Measurements from ENCODE around the gene KCNK1.
"Not testable (repeated sequence)": the region's sequence is repeated elsewhere in the genome, so short reads cannot be mapped to it uniquely, and the experiment has no call there.

Gene KCNK1

DNA sequence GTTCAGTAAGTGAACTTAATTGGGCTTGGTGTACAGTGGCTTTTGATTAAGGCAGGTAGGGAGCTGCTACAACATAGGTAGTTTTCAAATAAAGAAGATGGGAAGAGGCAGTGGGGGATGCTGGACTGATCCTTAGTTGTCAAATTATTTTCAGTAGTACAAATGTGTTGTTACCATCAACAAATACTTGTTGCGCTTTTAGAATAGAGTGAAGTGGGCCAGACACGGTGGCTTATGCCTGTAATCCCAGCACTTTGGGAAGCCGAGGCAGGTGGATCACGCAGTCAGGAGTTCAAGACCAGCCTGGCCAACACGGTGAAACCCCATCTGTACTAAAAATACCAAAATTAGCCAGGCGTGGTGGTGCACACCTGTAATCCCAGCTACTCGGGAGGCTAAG is 5.5 kb downstream of the KCNK1 start:
- WGBS, 2 experiments, result 93 to 94% methylated on average over 7 of the region's 7 CpGs

DNA sequence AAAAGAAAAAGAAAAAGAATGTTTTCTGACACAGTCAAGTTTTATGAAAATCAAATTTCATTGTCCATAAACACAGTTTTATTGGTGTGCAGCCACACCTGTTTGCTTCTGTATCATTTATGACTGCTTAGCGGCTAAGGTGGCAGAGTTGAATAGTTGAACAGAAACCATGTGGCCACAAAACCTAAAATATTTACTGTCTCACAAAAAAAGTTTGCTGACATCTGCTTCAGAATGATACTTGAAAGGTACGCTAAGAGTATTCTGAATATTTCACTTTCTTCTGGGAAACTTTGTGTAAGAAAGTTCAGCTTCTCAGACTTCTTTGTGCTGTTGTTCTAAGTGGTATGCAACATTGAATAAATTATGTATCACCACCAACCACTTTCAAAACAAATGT is 6.2 kb downstream of the KCNK1 start:
- Histone ChIP-seq H3K4me1 (ENCODE audit: control insufficient read depth, insufficient read depth, low read length) (peaks cover 3% of the 10 kb centered on the region), H3K27ac (ENCODE audit: insufficient read depth, low read depth, low read length, poor library complexity, severe bottlenecking) (no peak overlapping the region), H3K27me3 (ENCODE audit: control insufficient read depth, insufficient read depth, low read length, poor library complexity, severe bottlenecking) (peaks cover 20% of the 10 kb centered on the region), H3K9me3 (ENCODE audit: control insufficient read depth, low read length) (no peaks in the 10 kb centered on the region), H3K4me3 (ENCODE audit: insufficient read depth, low read depth, low read length) (no peak overlapping the region), H3K36me3 (ENCODE audit: control insufficient read depth, insufficient read depth, low read length) (no peaks in the 10 kb centered on the region)
- 80 to 98% methylated on average over 2 of the region's 2 CpGs for WGBS, 2 experiments

More for the DNA sequence above, 5.5 kb downstream of the KCNK1 start:
- H3K27ac ChIP-seq (ENCODE audit: insufficient read depth, low read depth, low read length, poor library complexity, severe bottlenecking); H3K4me1 ChIP-seq (ENCODE audit: control insufficient read depth, insufficient read depth, low read length); H3K9me3 ChIP-seq (ENCODE audit: control insufficient read depth, low read length); H3K36me3 ChIP-seq (ENCODE audit: control insufficient read depth, insufficient read depth, low read length); H3K4me3 ChIP-seq (ENCODE audit: insufficient read depth, low read depth, low read length): not testable (repeated sequence)
- peaks cover 26% of the 10 kb centered on the region for H3K27me3 ChIP-seq (ENCODE audit: control insufficient read depth, insufficient read depth, low read length, poor library complexity, severe bottlenecking)

DNA sequence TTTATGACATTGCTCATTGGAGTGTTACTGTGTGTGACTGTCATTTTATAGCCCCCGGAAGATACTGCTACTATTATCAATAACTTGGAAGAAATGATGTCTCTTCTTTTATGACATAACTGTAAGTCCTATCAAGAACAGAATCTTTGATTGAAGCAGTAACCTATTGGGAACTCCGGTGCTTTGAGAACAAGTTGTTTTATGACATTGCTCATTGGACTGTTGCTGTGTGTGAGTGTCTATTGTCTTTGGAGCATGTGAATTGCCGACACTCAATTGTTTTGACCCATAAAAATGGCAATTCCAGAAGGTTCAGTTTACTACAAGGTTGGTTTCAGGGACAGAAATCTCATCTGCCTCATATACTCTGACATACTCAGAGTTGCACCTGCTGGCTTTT is 8.0 kb downstream of the KCNK1 start:
- Histone ChIP-seq H3K27ac (ENCODE audit: insufficient read depth, low read depth, low read length, poor library complexity, severe bottlenecking) (no peak overlapping the region), H3K4me1 (ENCODE audit: control insufficient read depth, insufficient read depth, low read length) (no peaks in the 10 kb centered on the region), H3K4me3 (ENCODE audit: insufficient read depth, low read depth, low read length) (no peak overlapping the region), H3K36me3 (ENCODE audit: control insufficient read depth, insufficient read depth, low read length) (no peaks in the 10 kb centered on the region), H3K27me3 (ENCODE audit: control insufficient read depth, insufficient read depth, low read length, poor library complexity, severe bottlenecking) (peaks cover 1% of the 10 kb centered on the region), H3K9me3 (ENCODE audit: control insufficient read depth, low read length) (no peaks in the 10 kb centered on the region)
- 94 to 98% methylated on average over 2 to 3 of the region's 3 CpGs for WGBS, 2 experiments

DNA sequence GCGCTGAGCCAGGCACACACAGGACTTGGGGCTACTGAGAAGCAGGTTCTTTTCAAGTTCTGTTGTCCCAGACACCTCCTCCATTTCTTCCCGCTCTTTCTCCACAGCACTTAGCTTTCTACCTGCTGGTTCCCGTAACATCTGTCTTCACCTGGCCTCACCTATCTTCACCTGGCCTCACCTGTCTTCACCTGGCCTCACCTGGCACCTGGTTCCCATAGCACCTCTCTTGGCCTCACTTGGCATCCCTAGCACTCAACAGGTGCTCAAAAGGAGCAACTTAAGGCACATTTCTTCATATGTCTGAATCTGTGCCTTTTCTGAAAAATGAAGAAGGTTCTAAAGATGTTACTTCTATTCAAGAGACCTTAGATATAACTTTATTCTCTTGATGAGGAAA is 10.4 kb downstream of the KCNK1 start:
- no peak overlapping the region for H3K4me3 ChIP-seq (ENCODE audit: insufficient read depth, low read depth, low read length)
- WGBS, 2 experiments, result 90 to 97% methylated on average over 3 of the region's 3 CpGs
- no peaks in the 10 kb centered on the region for H3K9me3 ChIP-seq (ENCODE audit: control insufficient read depth, low read length)
- no peaks in the 10 kb centered on the region for H3K36me3 ChIP-seq (ENCODE audit: control insufficient read depth, insufficient read depth, low read length)
- H3K27me3 ChIP-seq (ENCODE audit: control insufficient read depth, insufficient read depth, low read length, poor library complexity, severe bottlenecking), result no peaks in the 10 kb centered on the region
- no peaks in the 10 kb centered on the region for H3K4me1 ChIP-seq (ENCODE audit: control insufficient read depth, insufficient read depth, low read length)
- H3K27ac ChIP-seq (ENCODE audit: insufficient read depth, low read depth, low read length, poor library complexity, severe bottlenecking), result no peak overlapping the region

DNA sequence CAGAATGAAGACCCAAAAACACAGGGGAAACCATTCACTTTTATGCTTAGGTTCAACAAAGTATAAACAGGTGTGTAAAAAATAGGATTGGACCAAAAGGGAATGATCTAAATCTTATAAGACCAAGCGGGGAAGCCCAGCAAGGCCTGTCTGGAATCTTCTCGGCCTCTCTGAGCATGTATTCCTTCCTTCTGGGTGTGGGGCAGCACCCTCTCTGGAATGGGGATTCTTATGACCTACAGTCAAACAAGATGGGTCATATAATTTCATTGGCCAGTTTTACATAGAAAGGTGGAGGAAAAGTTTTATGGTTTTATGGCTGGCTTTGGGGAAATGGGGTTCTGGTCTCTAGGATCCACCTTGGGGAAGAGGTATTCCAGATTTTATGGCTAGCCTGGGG is 11.2 kb downstream of the KCNK1 start:
- Histone ChIP-seq H3K36me3 (ENCODE audit: control insufficient read depth, insufficient read depth, low read length) (no peaks in the 10 kb centered on the region), H3K4me1 (ENCODE audit: control insufficient read depth, insufficient read depth, low read length) (no peaks in the 10 kb centered on the region), H3K27ac (ENCODE audit: insufficient read depth, low read depth, low read length, poor library complexity, severe bottlenecking) (no peak overlapping the region), H3K27me3 (ENCODE audit: control insufficient read depth, insufficient read depth, low read length, poor library complexity, severe bottlenecking) (no peaks in the 10 kb centered on the region), H3K4me3 (ENCODE audit: insufficient read depth, low read depth, low read length) (no peak overlapping the region), H3K9me3 (ENCODE audit: control insufficient read depth, low read length) (no peaks in the 10 kb centered on the region)
- WGBS, 2 experiments, result 95 to 97% methylated on average over 2 of the region's 2 CpGs

DNA sequence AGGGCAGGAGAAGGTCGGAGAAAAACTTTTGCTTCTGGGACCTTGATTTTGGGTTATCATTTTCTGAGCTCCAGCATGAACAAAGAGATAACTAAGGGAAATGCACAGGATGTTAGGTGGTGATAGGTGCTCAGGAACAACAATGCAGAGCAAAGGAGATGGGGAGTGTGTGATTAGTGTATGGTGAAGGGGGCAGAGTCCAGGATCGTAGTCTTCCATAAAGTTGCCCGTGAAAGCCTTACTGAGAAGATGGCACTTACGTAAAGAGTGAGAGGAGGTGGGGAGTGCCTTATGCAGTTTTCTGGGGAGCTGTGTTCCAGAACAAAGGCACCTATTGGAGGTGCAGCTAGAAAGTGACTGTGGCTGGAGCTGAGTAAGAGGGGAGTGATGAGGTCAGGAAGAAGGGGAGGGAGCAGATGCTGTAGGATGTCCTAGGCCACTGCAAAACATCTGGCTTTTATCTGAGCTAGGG is 11.6 kb downstream of the KCNK1 start:
- H3K27me3 ChIP-seq (ENCODE audit: control insufficient read depth, insufficient read depth, low read length, poor library complexity, severe bottlenecking), result no peaks in the 10 kb centered on the region
- no peak overlapping the region for H3K4me3 ChIP-seq (ENCODE audit: insufficient read depth, low read depth, low read length)
- H3K27ac ChIP-seq (ENCODE audit: insufficient read depth, low read depth, low read length, poor library complexity, severe bottlenecking), result no peak overlapping the region
- H3K36me3 ChIP-seq (ENCODE audit: control insufficient read depth, insufficient read depth, low read length), result no peaks in the 10 kb centered on the region
- WGBS, 2 experiments, result 79 to 80% methylated on average over 4 of the region's 4 CpGs
- no peaks in the 10 kb centered on the region for H3K9me3 ChIP-seq (ENCODE audit: control insufficient read depth, low read length)
- H3K4me1 ChIP-seq (ENCODE audit: control insufficient read depth, insufficient read depth, low read length), result no peaks in the 10 kb centered on the region

DNA sequence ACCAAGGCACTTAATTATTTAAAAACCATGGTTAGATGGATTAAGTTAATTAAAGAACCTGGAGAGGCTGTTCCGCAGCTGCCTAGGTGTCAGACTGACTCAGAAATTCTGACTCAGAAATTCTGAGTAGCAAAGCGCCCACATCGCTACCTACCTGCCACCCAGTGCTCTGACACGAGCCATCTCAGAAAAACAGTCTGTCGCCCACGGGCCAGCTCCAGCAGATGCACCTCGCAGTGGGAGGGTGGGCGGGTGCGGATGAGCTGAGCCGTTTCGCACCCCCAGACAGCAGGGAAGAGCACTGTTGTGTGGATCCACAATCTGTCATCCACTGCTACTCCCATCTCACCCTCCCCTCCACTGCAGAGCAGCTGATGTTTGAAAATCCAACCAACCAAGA is 13.5 kb downstream of the KCNK1 start:
- Histone ChIP-seq H3K27ac (ENCODE audit: insufficient read depth, low read depth, low read length, poor library complexity, severe bottlenecking) (no peak overlapping the region), H3K9me3 (ENCODE audit: control insufficient read depth, low read length) (no peaks in the 10 kb centered on the region), H3K4me1 (ENCODE audit: control insufficient read depth, insufficient read depth, low read length) (no peaks in the 10 kb centered on the region), H3K4me3 (ENCODE audit: insufficient read depth, low read depth, low read length) (no peak overlapping the region), H3K36me3 (ENCODE audit: control insufficient read depth, insufficient read depth, low read length) (no peaks in the 10 kb centered on the region), H3K27me3 (ENCODE audit: control insufficient read depth, insufficient read depth, low read length, poor library complexity, severe bottlenecking) (no peaks in the 10 kb centered on the region)
- 92% methylated on average over 11 of the region's 11 CpGs for WGBS, 2 experiments

DNA sequence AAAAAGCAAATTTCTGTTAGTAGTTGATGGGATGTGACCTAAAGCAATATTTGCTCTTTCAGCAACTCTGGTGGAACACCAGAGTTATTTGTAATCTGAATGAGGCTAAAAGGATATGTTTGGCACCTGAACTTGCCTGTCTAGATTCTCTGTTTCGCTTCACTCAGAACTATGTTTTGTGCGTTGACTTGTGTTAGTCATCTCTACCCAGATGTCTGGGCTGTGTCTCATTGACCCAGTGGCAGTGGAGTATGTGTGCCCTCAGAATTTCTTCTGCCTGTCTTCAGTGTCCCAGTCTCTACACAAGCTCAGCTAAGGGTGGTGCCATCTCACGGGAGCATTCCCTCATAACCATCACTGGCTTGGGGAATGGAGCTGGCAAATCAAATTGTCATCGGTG is 13.9 kb downstream of the KCNK1 start:
- 97% methylated on average over 4 of the region's 4 CpGs for WGBS, 2 experiments
- Histone ChIP-seq H3K4me3 (ENCODE audit: insufficient read depth, low read depth, low read length) (no peak overlapping the region), H3K9me3 (ENCODE audit: control insufficient read depth, low read length) (no peaks in the 10 kb centered on the region), H3K4me1 (ENCODE audit: control insufficient read depth, insufficient read depth, low read length) (no peaks in the 10 kb centered on the region), H3K36me3 (ENCODE audit: control insufficient read depth, insufficient read depth, low read length) (no peaks in the 10 kb centered on the region), H3K27ac (ENCODE audit: insufficient read depth, low read depth, low read length, poor library complexity, severe bottlenecking) (no peak overlapping the region), H3K27me3 (ENCODE audit: control insufficient read depth, insufficient read depth, low read length, poor library complexity, severe bottlenecking) (no peaks in the 10 kb centered on the region)

DNA sequence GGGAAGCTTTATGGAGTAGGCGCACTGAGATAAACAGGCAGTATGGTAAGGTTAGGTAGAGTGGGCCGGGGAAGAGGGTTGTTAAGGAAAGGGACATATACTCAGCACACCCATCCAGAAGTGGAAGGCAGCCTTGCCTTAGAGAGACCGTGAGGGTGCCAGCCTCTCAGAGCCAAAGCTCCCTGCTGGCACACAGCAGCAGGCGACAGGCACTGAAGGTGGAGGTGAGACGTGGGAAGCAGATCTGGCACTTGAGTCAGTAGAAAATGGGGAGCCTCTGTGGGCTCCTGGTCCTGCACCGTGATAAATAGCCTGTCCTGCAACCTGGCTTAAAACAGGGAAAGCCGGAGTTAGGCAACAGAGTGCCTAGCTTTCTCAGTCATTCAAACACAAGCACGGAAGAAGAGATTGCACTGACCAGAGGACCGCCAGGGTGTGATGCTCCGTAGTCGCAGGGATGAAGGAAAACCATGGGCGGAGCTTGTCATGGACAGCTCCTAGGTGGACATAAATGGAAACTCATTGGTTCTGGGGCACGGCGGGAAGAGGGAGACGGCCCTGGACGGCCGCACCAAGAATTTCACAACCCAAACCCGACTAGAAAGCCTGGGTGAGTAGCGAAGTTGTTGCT is 15.5 kb downstream of the KCNK1 start:
- Histone ChIP-seq H3K4me1 (ENCODE audit: control insufficient read depth, insufficient read depth, low read length) (no peaks in the 10 kb centered on the region), H3K4me3 (ENCODE audit: insufficient read depth, low read depth, low read length) (no peak overlapping the region), H3K9me3 (ENCODE audit: control insufficient read depth, low read length) (no peaks in the 10 kb centered on the region), H3K27ac (ENCODE audit: insufficient read depth, low read depth, low read length, poor library complexity, severe bottlenecking) (no peak overlapping the region), H3K36me3 (ENCODE audit: control insufficient read depth, insufficient read depth, low read length) (no peaks in the 10 kb centered on the region), H3K27me3 (ENCODE audit: control insufficient read depth, insufficient read depth, low read length, poor library complexity, severe bottlenecking) (no peaks in the 10 kb centered on the region)
- WGBS, 2 experiments, result 91 to 93% methylated on average over 18 to 19 of the region's 19 CpGs

DNA sequence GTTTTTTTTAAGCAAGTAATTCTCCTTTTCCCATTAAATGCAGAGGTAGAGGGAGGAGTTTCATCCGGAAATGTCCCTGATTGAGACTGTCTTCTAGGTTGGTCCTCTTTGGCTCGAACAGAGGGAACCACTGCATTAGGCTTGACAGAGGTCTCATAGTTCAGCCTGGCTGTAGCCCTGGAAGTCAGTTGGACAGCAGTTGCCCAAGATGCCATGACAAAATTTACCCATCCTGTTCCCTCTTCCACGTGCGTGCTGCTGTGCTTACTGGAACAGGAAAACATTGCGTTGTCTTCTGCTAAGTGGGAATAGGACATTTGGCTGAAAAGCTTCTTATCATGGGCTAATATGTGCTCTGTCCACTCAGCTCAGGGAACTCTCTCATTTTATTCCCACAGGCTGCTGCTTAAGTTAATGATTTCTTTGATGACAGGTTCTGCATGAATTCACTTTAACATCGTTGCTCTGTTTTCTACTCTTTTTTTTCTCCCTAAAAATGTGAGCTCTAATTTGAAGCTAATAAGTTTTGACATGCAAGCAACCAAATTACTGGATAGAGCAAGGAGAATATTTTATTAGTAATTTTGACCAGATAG is 18.0 kb downstream of the KCNK1 start:
- H3K4me1 ChIP-seq (ENCODE audit: control insufficient read depth, insufficient read depth, low read length), result no peaks in the 10 kb centered on the region
- H3K4me3 ChIP-seq (ENCODE audit: insufficient read depth, low read depth, low read length), result no peak overlapping the region
- WGBS, 2 experiments, result 91 to 94% methylated on average over 6 of the region's 6 CpGs
- H3K27ac ChIP-seq (ENCODE audit: insufficient read depth, low read depth, low read length, poor library complexity, severe bottlenecking), result no peak overlapping the region
- no peaks in the 10 kb centered on the region for H3K9me3 ChIP-seq (ENCODE audit: control insufficient read depth, low read length)
- H3K27me3 ChIP-seq (ENCODE audit: control insufficient read depth, insufficient read depth, low read length, poor library complexity, severe bottlenecking), result no peaks in the 10 kb centered on the region
- no peaks in the 10 kb centered on the region for H3K36me3 ChIP-seq (ENCODE audit: control insufficient read depth, insufficient read depth, low read length)

Measured in ectodermal cell (in vitro differentiated cells).